Testis (tissue), 3 donors: ENCODE results near the gene EIF1B. TPM values are rescaled to one million over a fixed set of nuclear protein-coding genes. Genes with fewer than 3 reads are reported as not detected.

Source experiments
- DNase-seq: peaks from one replicate; pipeline ENCODE4 v3.0.0-alpha.2; 2019
- H3K27ac ChIP-seq, 2 donors: fragments of 200-600 bp; sonication (generic); one replicate each; pipeline ENCODE4 v1.5.1; 2019
- H3K27me3 ChIP-seq: fragments of 200-600 bp; sonication (generic); one replicate; pipeline ENCODE4 v1.5.1; 2019
- H3K36me3 ChIP-seq: fragments of 200-600 bp; sonication (generic); one replicate; pipeline ENCODE4 v1.5.1; 2017; ENCODE audit warnings: low read depth; ENCODE audit errors: missing control alignments
- H3K4me1 ChIP-seq: fragments of 200-600 bp; sonication (generic); one replicate; pipeline ENCODE4 v1.5.1; 2019
- H3K4me3 ChIP-seq, 2 donors: fragments of 200-600 bp; sonication (generic); one replicate each; pipeline ENCODE4 v1.5.1; 2017 to 2019
- H3K9me3 ChIP-seq: fragments of 200-600 bp; sonication (generic); one replicate; pipeline ENCODE4 v1.5.1; 2017
- CTCF ChIP-seq, 3 experiments: fragments of 450-650 bp in 2 of 3; fragments of 200-600 bp in 1 of 3; sonication (generic) in 1 of 3; IDR thresholded peaks; one replicate each; pipeline ENCODE4 v1.5.1; 2016 to 2019; ENCODE audit warnings: antibody characterized with exemption in 3 of 3, mild to moderate bottlenecking in 2 of 3, moderate library complexity in 1 of 3
- POLR2A ChIP-seq: fragments of 450-650 bp; IDR thresholded peaks from one replicate; pipeline ENCODE4 v1.6.1; 2017; ENCODE audit warnings: antibody characterized with exemption, mild to moderate bottlenecking, moderate library complexity
- WGBS, 2 donors: methylation state at CpG; one replicate each; pipeline ENCODE4 v1.1.5; 2018; 5-methylcytosine and 5-hydroxymethylcytosine counted together
- intact Hi-C: fragments of 100-400 bp; cut with DNase I; formaldehyde crosslinking; loops from one replicate; pipeline ENCODE4 v1.15.1; 2023; ENCODE audit warnings: low total_unique reads
- polyA plus RNA-seq: library from polyadenylated mRNA; stranded (reverse); fragments of 350-450 nt; fragmentation: Illumina TruSeq; extraction: RNeasy Lipid Tissue Mini Kit (QIAGEN cat#74804); gene quantifications from one replicate; pipeline ENCODE4 v1.2.3, GENCODE V29; 2014; ENCODE audit warnings: low read depth, low replicate concordance; ENCODE audit not compliant: insufficient read depth
- total RNA-seq, 2 donors: library from RNA; depleted of rRNA; stranded (reverse); fragments of >200 nt; gene quantifications; one replicate each; pipeline ENCODE4 v1.2.3, GENCODE V29; 2016

Gene EIF1B
- total and polyA plus RNA-seq, 3 donors from 2014 or later: 28.6 to 165 (median 49.6) TPM

- WGBS, 2 donors: 85 to 90% methylated on average over 5 of the region's 5 CpGs
Observed at GRCh38 chr3:40328374-40328773, 18.9 kb downstream of the EIF1B start.

GRCh38 chr3:40329071-40329470, 19.6 kb downstream of the EIF1B start:
- WGBS, 2 donors: 82 to 90% methylated on average over 4 of the region's 4 CpGs
- Histone ChIP-seq H3K4me1 (no peaks in the 10 kb centered on the region), H3K27me3 (no peaks in the 10 kb centered on the region), H3K4me3 (no peak overlapping the region), H3K27ac (no peak overlapping the region), H3K36me3 (no peaks in the 10 kb centered on the region), H3K9me3 (no peaks in the 10 kb centered on the region)
- TF ChIP-seq POLR2A (no peak), CTCF (IDR thresholded peaks at IDR 0.05) (no peak)
- intact Hi-C loops: loop anchor here (10.0 kb wide), 1 partner anchor 1556 kb away; no protein-coding TSS in a partner anchor
- DNase-seq: no peak

More at GRCh38 chr3:40328374-40328773, 18.9 kb downstream of the EIF1B start:
- Histone ChIP-seq H3K27ac (no peak overlapping the region), H3K36me3 (no peaks in the 10 kb centered on the region), H3K4me3 (no peak overlapping the region), H3K4me1 (no peaks in the 10 kb centered on the region), H3K9me3 (no peaks in the 10 kb centered on the region), H3K27me3 (no peaks in the 10 kb centered on the region)
- TF ChIP-seq CTCF (IDR thresholded peaks at IDR 0.05) (no peak), POLR2A (no peak)
- no peak for DNase-seq
- intact Hi-C loops: loop anchor here (10.0 kb wide), 1 partner anchor 1556 kb away; no protein-coding TSS in a partner anchor

- intact Hi-C loops: no loop called here
- Histone ChIP-seq H3K4me1 (no peaks in the 10 kb centered on the region), H3K36me3 (no peaks in the 10 kb centered on the region), H3K27ac (no peak overlapping the region), H3K9me3 (no peaks in the 10 kb centered on the region), H3K27me3 (no peaks in the 10 kb centered on the region), H3K4me3 (no peak overlapping the region)
- WGBS, 2 donors: 88 to 91% methylated on average over 8 to 10 of the region's 10 CpGs
- DNase-seq: no peak
- TF ChIP-seq POLR2A (no peak), CTCF (IDR thresholded peaks at IDR 0.05) (no peak)
Observed at GRCh38 chr3:40332684-40333083, 23.2 kb downstream of the EIF1B start.

- no peaks in the 10 kb centered on the region for H3K36me3 ChIP-seq
- no peak for DNase-seq
- no peak overlapping the region for H3K27ac ChIP-seq
- WGBS, 2 donors: 90 to 92% methylated on average over 4 of the region's 4 CpGs
- H3K27me3 ChIP-seq: no peaks in the 10 kb centered on the region
- TF ChIP-seq CTCF (IDR thresholded peaks at IDR 0.05) (no peak), POLR2A (no peak)
- H3K4me3 ChIP-seq: no peak overlapping the region
- no peaks in the 10 kb centered on the region for H3K4me1 ChIP-seq
- H3K9me3 ChIP-seq: no peaks in the 10 kb centered on the region
- intact Hi-C loops: no loop called here
Observed at GRCh38 chr3:40333416-40333815, 23.9 kb downstream of the EIF1B start.

- Histone ChIP-seq H3K4me1 (no peaks in the 10 kb centered on the region), H3K27ac (no peak overlapping the region), H3K9me3 (no peaks in the 10 kb centered on the region), H3K4me3 (no peak overlapping the region), H3K36me3 (no peaks in the 10 kb centered on the region), H3K27me3 (no peaks in the 10 kb centered on the region)
- DNase-seq: no peak
- TF ChIP-seq POLR2A (no peak), CTCF (IDR thresholded peaks at IDR 0.05) (no peak)
- intact Hi-C loops: no loop called here
- 85 to 94% methylated on average over 2 to 4 of the region's 4 CpGs for WGBS, 2 donors
Observed at GRCh38 chr3:40333852-40334251, 24.3 kb downstream of the EIF1B start.
